B cell (primary cell): ENCODE data around the gene BAHCC1. TPM values are rescaled to one million over a fixed set of nuclear protein-coding genes. Genes with fewer than 3 reads are reported as not detected.

Experiments used
- polyA plus RNA-seq: library from polyadenylated mRNA; depleted of rRNA; stranded (reverse); fragments of >200 nt; gene quantifications from 2 replicates; pipeline ENCODE4 v1.2.3, GENCODE V29; 2012
- small RNA-seq: library from RNA; depleted of rRNA; stranded (forward); fragments of <200 nt; gene quantifications from one replicate; pipeline ENCODE3, GENCODE V24; 2012; ENCODE audit warnings: low replicate concordance, low read depth; ENCODE audit not compliant: insufficient read length
- total RNA-seq, 2 donors: library from RNA; stranded (reverse); fragments of 120-200 nt in 1 of 2; gene quantifications; 1 replicate in 1 of 2; 2 replicates in 1 of 2; pipeline versions ENCODE4 v1.2.3 to v1.2.4, GENCODE V29; 2013 to 2022

Gene BAHCC1
- total and polyA plus RNA-seq, 2 donors (not counting 1 experiment from before 2014, with no cell fraction given) = 0.12 to 0.48 TPM

Small RNA genes lying within 50 kb of the gene (small RNA-seq; reads per million reads assigned to genes)
- gene MIR3186 = not detected
- not detected for gene MIR4740

Other genes starting within 250 kb of the BAHCC1 start
- gene PVALEF, start 229.9 kb upstream of the BAHCC1 start, total RNA-seq = not detected in 2 replicates
- not detected in 2 replicates for gene PVALEF, start 229.9 kb upstream of the BAHCC1 start, polyA plus RNA-seq
- 0.70 and 1.7 TPM in 2 replicates for gene AATK, start 229.2 kb upstream of the BAHCC1 start, total RNA-seq
- 0.21 and 0.79 TPM in 2 replicates for gene AATK, start 229.2 kb upstream of the BAHCC1 start, polyA plus RNA-seq
- 18.8 and 19.3 TPM in 2 replicates for gene CEP131, start 172.5 kb upstream of the BAHCC1 start, total RNA-seq
- gene CEP131, start 172.5 kb upstream of the BAHCC1 start, polyA plus RNA-seq = 25.5 and 35.0 TPM in 2 replicates
- 177 and 180 TPM in 2 replicates for gene TEPSIN, start 156.4 kb upstream of the BAHCC1 start, total RNA-seq
- 246 and 273 TPM in 2 replicates for gene TEPSIN, start 156.4 kb upstream of the BAHCC1 start, polyA plus RNA-seq
- gene NDUFAF8, start 156.1 kb upstream of the BAHCC1 start, total RNA-seq = 39.4 and 42.6 TPM in 2 replicates
- gene NDUFAF8, start 156.1 kb upstream of the BAHCC1 start, polyA plus RNA-seq = 35.2 and 41.7 TPM in 2 replicates
- 104 and 116 TPM in 2 replicates for gene SLC38A10, start 100.2 kb upstream of the BAHCC1 start, total RNA-seq
- 69.0 and 76.1 TPM in 2 replicates for gene SLC38A10, start 100.2 kb upstream of the BAHCC1 start, polyA plus RNA-seq
- gene ACTG1, start 117.3 kb downstream of the BAHCC1 start, total RNA-seq = 773 and 803 TPM in 2 replicates
- gene ACTG1, start 117.3 kb downstream of the BAHCC1 start, polyA plus RNA-seq = 1,677 and 1,778 TPM in 2 replicates
- gene FSCN2, start 132.9 kb downstream of the BAHCC1 start, total RNA-seq = 6.3 and 7.4 TPM in 2 replicates
- 7.1 and 12.0 TPM in 2 replicates for gene FSCN2, start 132.9 kb downstream of the BAHCC1 start, polyA plus RNA-seq
- 60.7 and 62.0 TPM in 2 replicates for gene FAAP100, start 156.9 kb downstream of the BAHCC1 start, total RNA-seq
- gene FAAP100, start 156.9 kb downstream of the BAHCC1 start, polyA plus RNA-seq = 59.3 and 72.7 TPM in 2 replicates
- gene NPLOC4, start 241.7 kb downstream of the BAHCC1 start, total RNA-seq = 101 and 103 TPM in 2 replicates
- gene NPLOC4, start 241.7 kb downstream of the BAHCC1 start, polyA plus RNA-seq = 70.2 and 80.6 TPM in 2 replicates
- 1.1 and 1.6 TPM in 2 replicates for gene TSPAN10, start 241.7 kb downstream of the BAHCC1 start, total RNA-seq
- 0.34 and 0.45 TPM in 2 replicates for gene TSPAN10, start 241.7 kb downstream of the BAHCC1 start, polyA plus RNA-seq